Measurements from ENCODE around the gene SRPK3.

Gene SRPK3

DNA sequence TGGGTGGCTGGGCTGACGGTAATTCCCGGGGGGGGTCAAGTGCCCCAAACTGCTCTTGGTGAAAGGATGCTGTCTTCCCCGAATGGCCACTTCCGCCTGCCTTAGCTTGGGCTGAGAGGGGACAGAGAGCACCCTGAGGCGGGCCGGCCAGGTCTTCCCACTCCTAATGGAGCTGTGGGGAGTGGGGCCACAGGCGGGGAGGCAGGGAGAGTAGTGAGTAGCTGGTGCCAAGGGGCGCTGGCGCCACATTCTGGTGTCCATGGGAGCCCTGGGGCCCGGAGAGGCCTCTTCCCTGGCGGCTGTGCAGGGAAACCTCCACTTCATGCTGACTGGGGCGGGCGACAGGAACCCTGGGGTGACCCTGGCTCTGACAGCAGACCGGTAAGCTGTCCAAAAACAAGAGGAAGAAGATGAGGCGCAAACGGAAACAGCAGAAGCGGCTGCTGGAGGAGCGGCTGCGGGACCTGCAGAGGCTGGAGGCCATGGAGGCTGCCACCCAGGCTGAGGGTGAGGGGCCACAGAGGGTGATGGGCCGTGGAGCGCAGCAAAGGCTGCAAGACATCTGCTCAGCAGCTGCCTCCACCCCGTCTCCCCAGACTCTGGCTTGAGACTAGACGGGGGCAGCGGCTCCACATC lies 2.7 kb downstream of the SRPK3 start:
- TF ChIP-seq, protein P1, sequence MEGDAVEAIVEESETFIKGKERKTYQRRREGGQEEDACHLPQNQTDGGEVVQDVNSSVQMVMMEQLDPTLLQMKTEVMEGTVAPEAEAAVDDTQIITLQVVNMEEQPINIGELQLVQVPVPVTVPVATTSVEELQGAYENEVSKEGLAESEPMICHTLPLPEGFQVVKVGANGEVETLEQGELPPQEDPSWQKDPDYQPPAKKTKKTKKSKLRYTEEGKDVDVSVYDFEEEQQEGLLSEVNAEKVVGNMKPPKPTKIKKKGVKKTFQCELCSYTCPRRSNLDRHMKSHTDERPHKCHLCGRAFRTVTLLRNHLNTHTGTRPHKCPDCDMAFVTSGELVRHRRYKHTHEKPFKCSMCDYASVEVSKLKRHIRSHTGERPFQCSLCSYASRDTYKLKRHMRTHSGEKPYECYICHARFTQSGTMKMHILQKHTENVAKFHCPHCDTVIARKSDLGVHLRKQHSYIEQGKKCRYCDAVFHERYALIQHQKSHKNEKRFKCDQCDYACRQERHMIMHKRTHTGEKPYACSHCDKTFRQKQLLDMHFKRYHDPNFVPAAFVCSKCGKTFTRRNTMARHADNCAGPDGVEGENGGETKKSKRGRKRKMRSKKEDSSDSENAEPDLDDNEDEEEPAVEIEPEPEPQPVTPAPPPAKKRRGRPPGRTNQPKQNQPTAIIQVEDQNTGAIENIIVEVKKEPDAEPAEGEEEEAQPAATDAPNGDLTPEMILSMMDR (IDR thresholded peaks at IDR 0.05; ENCODE audit: borderline replicate concordance, insufficient read depth, low read depth, low read length), result no peak

DNA sequence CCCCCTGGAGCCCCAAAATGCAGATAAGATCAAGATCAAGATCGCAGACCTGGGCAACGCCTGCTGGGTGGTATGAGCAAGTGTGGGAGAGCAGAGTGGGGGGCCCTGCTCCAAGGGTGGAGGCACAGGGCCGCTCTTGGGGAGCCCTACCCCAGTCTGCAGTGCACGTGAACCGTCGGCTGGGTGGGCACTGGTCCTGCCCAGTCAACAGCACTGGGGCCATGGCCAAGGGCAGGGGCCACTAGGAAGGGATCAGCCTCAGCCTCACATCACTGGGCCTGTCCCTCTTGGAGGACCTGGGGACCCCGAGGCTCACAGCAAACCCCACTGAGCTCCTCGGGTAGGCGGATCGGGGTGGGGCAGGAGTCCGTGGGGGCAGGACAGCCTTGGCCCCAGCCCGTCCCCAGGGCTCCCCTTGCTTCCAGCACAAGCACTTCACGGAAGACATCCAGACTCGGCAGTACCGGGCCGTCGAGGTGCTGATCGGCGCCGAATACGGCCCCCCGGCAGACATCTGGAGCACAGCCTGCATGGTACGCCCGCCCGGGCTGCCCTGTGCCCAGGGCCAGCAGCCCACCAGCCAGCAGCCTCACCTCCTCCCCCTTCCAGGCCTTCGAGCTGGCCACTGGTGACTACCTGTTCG lies 3.6 kb downstream of the SRPK3 start:
- H3K4me3 ChIP-seq (ENCODE audit: low read depth, low read length), result no peak overlapping the region
- TF ChIP-seq, protein P1 (IDR thresholded peaks at IDR 0.05; ENCODE audit: borderline replicate concordance, insufficient read depth, low read depth, low read length), result no peak

More for the DNA sequence above, 2.7 kb downstream of the SRPK3 start:
- no peak overlapping the region for H3K4me3 ChIP-seq (ENCODE audit: low read depth, low read length)

DNA sequence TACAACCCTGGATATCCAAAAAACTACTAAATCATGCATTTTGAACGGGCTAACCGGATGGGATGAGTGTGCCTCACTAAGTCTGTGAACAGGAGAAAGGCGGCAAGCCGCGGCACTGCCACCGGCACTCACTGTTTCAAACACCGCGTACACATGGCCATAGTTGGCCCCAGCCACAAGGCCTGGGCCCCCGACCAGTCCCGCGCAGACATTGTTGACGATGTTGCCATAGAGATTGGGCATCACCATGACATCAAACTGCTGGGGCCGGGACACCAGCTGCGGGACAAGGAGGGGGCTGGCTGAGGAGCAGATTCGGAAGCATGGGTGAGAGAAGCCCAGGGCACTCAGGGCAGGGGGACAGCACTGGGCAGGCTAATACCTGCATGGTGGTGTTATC lies 5.8 kb downstream of the SRPK3 start:
- TF ChIP-seq, protein P1 (IDR thresholded peaks at IDR 0.05; ENCODE audit: borderline replicate concordance, insufficient read depth, low read depth, low read length), result no peak
- H3K4me3 ChIP-seq (ENCODE audit: low read depth, low read length), result no peak overlapping the region

DNA sequence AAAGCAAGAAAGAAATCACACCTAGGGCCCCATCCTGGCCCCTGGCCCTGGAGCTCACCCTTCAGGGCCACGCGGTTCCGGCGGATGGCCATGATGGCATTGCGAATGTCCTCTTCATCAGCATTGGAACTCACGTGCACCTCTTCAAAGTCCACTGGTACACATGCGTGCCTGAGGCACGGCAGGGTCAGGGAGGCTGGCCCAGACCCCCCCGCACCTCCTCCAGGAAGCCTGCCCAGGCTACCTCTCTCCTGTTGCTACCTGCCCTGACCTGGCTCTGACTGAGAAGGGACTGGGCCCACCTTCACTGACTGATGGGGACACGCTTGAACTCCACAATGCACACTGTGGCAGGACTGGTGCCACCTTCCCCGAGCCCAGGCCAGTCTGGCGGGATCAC lies 8.8 kb downstream of the SRPK3 start:
- H3K4me3 ChIP-seq (ENCODE audit: low read depth, low read length), result no peak overlapping the region
- TF ChIP-seq, protein P1 (IDR thresholded peaks at IDR 0.05; ENCODE audit: borderline replicate concordance, insufficient read depth, low read depth, low read length), result no peak

DNA sequence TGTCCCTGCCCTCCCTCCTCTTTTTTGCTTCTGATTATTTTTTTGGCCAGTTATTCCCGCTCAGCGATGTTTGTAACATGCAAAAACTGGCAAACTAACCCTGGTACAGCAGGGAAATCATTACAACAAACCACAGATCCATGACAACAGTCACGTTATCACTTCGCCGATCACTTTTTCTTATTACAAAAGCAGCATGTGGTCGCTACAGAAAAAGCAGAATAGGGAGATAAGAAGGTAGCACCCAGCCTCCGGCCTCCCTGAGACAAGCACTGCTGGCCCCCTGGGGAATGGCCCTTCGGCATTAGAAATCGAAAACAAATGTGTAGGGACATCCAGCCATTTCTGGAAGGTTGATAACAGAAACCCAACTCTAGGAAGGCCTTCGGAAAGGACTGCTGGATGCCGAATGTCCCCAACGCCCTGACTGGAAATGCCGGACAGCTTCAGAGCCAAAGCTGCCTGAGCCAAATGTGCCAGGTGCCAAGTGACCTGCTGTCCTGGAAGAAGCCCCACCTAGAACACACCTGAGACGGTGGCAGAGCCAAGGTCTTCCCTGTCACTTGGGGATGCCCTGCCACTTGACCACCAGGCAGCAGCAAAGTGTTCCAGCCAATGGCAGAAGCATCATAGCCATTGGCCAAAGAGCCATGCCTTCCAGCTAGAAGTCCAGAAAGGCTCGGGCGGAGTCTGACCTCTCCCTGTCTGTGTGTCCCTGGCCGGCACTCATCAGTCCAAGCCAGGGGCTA lies 10.4 kb downstream of the SRPK3 start:
- H3K4me3 ChIP-seq (ENCODE audit: low read depth, low read length), result no peak overlapping the region
- TF ChIP-seq, protein P1 (IDR thresholded peaks at IDR 0.05; ENCODE audit: borderline replicate concordance, insufficient read depth, low read depth, low read length), result no peak

DNA sequence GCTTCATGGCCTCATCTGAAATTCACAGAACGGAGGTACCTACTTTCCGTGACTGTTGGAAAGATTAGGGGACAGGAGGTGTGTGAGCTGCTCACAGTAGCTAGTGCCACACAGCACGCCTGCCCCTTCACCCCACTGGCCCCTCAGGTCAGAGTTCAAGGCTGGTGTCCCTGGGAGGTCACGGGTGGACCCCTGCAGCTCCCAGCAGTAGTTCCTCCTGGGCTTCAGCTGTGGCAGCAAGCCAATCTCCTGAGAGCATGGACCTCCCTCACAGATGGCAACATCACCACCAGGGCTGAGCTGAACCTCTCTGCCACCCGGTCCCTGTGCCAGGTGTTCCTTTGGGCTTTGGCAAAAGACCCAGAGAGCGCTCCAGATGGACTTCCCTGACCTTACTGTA lies 11.5 kb downstream of the SRPK3 start:
- TF ChIP-seq, protein P1 (IDR thresholded peaks at IDR 0.05; ENCODE audit: borderline replicate concordance, insufficient read depth, low read depth, low read length), result no peak

More for the DNA sequence above, 11.5 kb downstream of the SRPK3 start:
- no peak overlapping the region for H3K4me3 ChIP-seq (ENCODE audit: low read depth, low read length)

Measured in GM12875 (cell line).